GM18907 (cell line): ENCODE data around the gene FAM186B.
"Not testable (repeated sequence)": the region's sequence is repeated elsewhere in the genome, so short reads cannot be mapped to it uniquely, and the experiment has no call there.

ENCODE experiments used
- ATAC-seq: cut with Tn5 transposase; IDR thresholded peaks from one replicate; pipeline ENCODE4 v1.9.1; 2021; ENCODE audit warnings: mild to moderate bottlenecking, moderate library complexity; ENCODE audit not compliant: unreplicated experiment

Gene FAM186B

GRCh38 chr12:49612210-49612609 lies 6.8 kb upstream of the FAM186B start:
- no peak for ATAC-seq

DNA sequence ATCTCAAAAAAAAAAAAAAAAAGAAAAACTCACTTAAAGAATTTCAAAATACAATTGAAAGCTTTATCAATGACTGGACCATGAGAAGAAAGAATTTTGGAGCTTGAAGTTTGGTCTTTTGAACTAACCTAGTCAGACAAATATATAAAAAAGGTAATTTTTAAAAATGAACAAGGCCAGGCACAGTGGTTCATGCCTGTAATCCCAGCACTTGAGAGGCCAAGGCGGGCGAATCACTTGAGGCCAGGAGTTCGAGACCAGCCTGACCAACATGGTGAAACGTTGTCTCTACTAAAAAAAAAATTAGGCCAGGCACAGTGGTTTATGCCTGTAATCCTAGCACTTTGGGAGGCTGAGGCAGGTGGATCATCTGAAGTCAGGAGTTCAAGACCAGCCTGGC lies 5.3 kb upstream of the FAM186B start:
- not testable (repeated sequence) for ATAC-seq

DNA sequence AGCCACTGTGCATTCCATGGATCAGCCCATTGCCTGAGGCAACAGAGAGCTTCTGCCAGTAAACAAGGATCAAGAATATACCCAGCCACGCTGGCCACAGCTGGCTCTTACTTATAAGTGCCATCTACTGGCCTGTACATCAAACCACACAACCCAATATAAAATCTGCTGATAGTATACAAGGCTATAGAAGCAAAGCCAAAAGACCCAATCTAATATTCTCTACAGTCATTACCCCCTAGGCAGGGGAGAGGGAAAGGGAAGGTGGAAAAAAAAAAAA lies 4.4 kb upstream of the FAM186B start:
- no peak for ATAC-seq

DNA sequence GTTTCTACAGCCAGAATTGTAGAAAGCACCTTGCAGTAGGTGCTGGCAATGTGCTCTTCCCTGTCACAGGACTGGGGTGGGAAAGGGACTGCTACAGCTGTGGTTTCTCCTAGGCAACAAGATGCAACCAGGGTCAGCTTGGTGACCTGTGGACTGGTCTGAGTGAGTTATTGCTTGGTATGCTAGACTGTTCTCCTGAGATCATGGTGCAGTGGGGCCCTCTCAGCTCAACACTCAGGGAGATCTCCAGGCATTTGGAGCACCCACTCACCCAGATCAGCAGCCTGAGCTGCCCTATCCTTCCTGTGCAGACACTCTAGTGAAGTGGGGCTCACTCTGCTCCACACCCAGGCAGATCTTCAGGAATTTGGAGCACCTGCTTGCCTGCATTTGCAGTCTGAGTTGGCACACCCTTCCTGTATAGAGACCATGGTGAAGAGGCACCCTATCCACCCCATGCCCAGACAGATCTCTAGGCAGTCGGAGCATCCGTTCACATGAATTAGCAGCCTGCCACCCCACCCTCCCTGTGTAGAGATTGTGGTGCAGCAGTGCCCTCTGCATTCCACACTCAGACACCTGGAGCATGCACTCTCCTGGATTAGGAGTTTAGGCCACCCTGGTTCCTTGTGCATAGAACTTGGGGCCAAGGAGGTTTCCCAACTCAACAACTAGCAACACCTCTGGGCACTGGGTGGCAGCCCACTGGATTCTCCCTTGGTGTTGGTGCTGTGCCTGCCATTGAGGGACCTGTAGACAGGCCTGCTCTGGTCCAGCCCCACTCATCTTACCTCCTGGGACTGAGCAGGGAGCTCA lies 3.8 kb upstream of the FAM186B start:
- ATAC-seq = no peak

GRCh38 chr12:49604856-49605255 lies 583 bp downstream of the FAM186B start:
- no peak for ATAC-seq

DNA sequence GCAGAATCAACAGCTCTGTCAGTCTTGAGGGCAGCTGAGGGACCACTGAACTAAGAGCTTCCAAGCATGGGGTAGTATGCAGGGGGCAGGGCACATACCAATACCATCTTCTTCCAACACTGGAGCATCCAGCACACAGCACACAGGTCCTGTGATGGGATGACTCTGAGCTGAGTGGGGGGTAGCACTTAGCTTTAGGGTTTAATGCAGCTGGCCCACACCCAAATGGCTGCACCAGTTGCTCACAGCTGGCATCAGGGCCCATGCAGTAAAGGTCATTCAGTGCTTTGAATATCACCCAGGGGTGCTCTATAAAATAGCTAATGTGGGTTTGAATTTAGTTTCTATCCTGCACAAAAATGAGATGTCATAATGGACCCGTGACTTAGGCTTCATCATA lies 1.7 kb downstream of the FAM186B start:
- no peak for ATAC-seq

DNA sequence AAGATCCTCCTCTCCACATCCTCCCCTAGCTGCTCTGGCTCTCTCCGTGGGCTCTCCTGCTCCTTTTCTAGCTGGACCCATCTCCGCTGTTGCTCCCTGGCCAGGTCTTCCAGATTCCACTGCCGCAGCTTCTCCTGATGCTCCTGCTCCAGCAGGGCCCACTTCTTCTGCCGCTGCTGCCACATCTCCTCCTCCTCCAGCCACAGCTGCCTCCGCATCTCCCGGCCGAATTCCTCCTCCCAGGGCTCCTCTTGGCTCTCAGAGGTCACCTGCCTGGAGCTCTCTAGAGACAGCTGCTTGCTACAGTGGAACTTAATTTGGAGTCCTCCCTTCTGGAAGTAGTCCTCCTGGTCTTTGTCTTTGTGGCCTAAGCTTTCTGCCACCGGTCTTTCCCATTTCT lies 5.5 kb downstream of the FAM186B start:
- no peak for ATAC-seq

DNA sequence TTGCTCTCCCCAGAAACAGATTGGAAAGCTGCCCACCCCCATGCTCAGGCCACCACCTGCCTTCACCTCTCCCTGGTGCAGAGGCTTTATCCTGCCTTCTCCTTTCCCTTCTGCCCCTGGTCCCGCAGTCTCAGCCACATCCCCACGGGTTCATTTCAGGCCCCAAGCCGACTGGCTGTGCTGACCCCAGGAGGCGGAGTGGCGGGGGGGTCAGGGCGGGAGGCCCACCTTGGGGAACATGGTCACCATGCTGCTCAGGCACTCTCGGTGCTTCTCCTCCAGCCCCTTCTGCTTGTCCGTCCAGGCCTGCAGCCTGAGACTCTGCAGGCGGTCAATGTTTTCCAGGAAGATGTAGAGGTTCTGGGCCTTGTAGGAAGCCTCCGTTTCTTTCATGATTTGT lies 6.9 kb downstream of the FAM186B start:
- no peak for ATAC-seq

GRCh38 chr12:49588721-49589516 lies 16.5 kb downstream of the FAM186B start:
- no peak for ATAC-seq

DNA sequence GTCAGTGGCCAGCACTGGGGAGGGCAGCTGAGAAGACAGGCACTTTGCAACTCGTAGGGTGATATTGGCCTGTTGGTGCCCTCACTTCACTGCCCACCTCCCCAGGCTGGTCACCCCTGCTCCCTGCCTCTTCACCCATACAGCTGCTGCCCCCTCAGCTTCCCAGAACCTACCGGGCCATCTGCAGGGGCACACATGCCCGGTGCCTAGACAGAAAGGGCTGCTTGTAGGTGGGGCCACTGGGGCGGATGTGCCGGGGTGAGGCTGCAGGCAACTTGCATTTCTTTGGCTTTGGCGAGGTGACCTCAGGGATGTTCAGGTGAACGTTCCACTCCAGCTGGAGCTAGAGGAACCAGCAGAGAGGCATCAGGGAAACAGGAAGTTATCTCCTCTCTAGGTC lies 17.2 kb downstream of the FAM186B start:
- no peak for ATAC-seq

- no peak for ATAC-seq
Observed at GRCh38 chr12:49587174-49587908, 18.1 kb downstream of the FAM186B start.

GRCh38 chr12:49585477-49586459 lies 19.7 kb downstream of the FAM186B start:
- no peak for ATAC-seq

DNA sequence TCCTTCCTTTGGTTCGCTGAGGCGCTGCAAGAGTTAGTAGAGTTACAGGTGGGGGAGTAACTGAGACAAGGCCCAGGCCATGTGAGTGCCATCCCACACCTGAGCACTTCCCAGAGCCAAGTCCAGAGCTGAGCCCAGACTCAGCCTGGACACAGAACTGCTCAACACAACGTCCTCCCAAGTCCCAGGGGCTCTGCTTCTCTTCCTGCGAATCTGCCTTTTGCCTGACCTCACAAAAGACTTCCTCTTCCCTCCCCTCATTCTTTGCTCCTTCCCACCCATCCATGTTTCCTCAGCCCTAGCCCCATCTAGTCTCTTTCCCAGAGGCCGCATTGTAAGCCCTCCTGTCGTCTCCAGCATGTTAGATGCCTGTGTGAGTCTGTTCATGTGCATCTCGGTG lies 20.8 kb downstream of the FAM186B start:
- no peak for ATAC-seq

DNA sequence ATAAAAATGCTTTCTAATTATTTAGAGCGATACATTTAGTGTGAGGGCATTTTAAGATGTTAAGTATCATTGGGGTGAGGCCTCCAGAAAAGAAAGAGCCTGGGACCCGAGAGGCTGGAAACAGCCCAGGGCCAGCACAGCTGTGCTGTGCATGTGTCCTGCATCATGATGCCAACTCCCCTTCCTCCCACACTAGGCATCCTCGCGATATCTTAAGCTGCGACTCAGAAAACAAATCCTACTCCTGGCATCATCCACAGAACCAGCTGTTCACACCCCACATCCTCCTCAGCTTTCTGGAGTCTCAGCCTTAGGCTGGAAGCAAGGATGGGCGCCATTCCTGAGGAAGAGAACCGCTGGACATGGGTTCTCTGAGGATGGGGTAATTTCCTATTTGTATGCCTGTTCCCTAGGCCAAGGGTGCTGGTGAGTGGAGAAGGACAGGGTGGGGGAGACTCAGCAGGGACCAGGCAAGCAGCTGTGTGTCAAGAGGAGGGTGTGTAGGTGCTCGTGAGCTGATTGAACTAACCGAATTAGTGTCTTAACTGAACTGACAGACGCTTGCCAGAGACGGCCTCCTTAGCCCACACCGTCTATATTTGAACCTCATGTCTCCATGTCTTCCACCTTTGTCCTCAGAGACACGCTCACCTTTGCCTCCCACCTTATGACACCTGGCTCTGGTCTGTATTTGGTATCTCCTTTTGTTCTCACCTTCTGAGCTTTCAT lies 21.9 kb downstream of the FAM186B start:
- no peak for ATAC-seq

- ATAC-seq = no peak
Observed at GRCh38 chr12:49582850-49583249, 22.6 kb downstream of the FAM186B start.

- ATAC-seq = no peak
Observed at GRCh38 chr12:49582201-49582600, 23.2 kb downstream of the FAM186B start.

GRCh38 chr12:49580572-49581535 lies 24.6 kb downstream of the FAM186B start:
- ATAC-seq = no peak

GRCh38 chr12:49578471-49579112 lies 26.8 kb downstream of the FAM186B start:
- no peak for ATAC-seq
